Sigmoid colon (tissue), 7 donors: Measurements from ENCODE around the gene ZRANB1. TPM values are rescaled to one million over a fixed set of nuclear protein-coding genes. Genes with fewer than 3 reads are reported as not detected.

Experiments used
- DNase-seq: peaks from one replicate; pipeline ENCODE4 v3.0.0-alpha.2; 2019
- H3K27ac ChIP-seq, 4 donors: fragments of 200-600 bp; sonication (generic); one replicate each; pipeline ENCODE4 v1.5.1; 2016 to 2019; ENCODE audit warnings: mild to moderate bottlenecking in 1 of 4
- H3K27me3 ChIP-seq, 3 donors: fragments of 200-600 bp; sonication (generic); one replicate each; pipeline ENCODE4 v1.5.1; 2019; ENCODE audit warnings: mild to moderate bottlenecking in 1 of 3
- H3K36me3 ChIP-seq, 4 donors: fragments of 200-600 bp; sonication (generic); one replicate each; pipeline ENCODE4 v1.5.1; 2016 to 2019
- H3K4me1 ChIP-seq, 4 donors: fragments of 200-600 bp; sonication (generic); one replicate each; pipeline ENCODE4 v1.5.1; 2017 to 2019
- H3K4me3 ChIP-seq, 4 donors: fragments of 200-600 bp; sonication (generic); one replicate each; pipeline ENCODE4 v1.5.1; 2017 to 2019; ENCODE audit warnings: mild to moderate bottlenecking in 2 of 4, moderate library complexity in 1 of 4
- H3K9me3 ChIP-seq, 4 donors: fragments of 200-600 bp in 3 of 4; sonication (generic) in 3 of 4; one replicate each; pipeline versions ENCODE4 v1.5.1 to v1.6.1; 2013 to 2019
- EP300 ChIP-seq, 4 donors: sonication (generic); formaldehyde crosslinking; IDR thresholded peaks; one replicate each; pipeline ENCODE4 v1.6.1; 2017; ENCODE audit warnings: antibody characterized with exemption in 4 of 4
- POLR2A ChIP-seq, 2 donors: fragments of 450-650 bp; IDR thresholded peaks; one replicate each; pipeline ENCODE4 v1.6.1; 2016; ENCODE audit warnings: antibody characterized with exemption in 2 of 2, mild to moderate bottlenecking in 2 of 2, moderate library complexity in 2 of 2
- POLR2AphosphoS5 ChIP-seq, 4 donors: sonication (generic); formaldehyde crosslinking; IDR thresholded peaks; one replicate each; pipeline ENCODE4 v1.6.1; 2017; ENCODE audit warnings: antibody characterized with exemption in 4 of 4
- WGBS, 2 donors: extraction: QIAGEN DNeasy Blood & Tissue Kit; methylation state at CpG; one replicate each; pipeline ENCODE4 v1.1.7; 2013; 5-methylcytosine and 5-hydroxymethylcytosine counted together
- intact Hi-C: fragments of 100-400 bp; cut with DNase I; formaldehyde crosslinking; loops from one replicate; pipeline ENCODE4 v1.15.1; 2023
- polyA plus RNA-seq, 3 donors: library from polyadenylated mRNA; stranded (reverse); fragments of 200-250 nt; gene quantifications; one replicate each; pipeline ENCODE4 v1.2.3, GENCODE V29; 2013
- small RNA-seq, 3 donors: library from RNA; depleted of rRNA; stranded (forward); fragments of <200 nt; gene quantifications; one replicate each; pipeline ENCODE3, GENCODE V24; 2016
- total RNA-seq, 4 donors: library from RNA; depleted of rRNA; stranded (reverse); fragments of >200 nt; gene quantifications; one replicate each; pipeline ENCODE4 v1.1.0, GENCODE V29; 2016
- TF ChIP-seq, protein P1 (sequence below), 4 experiments: fragments of 450-650 bp in 3 of 4; fragments of 200-600 bp in 1 of 4; IDR thresholded peaks; one replicate each; pipeline ENCODE4 v1.5.1; 2016 to 2019; ENCODE audit warnings: antibody characterized with exemption in 4 of 4, mild to moderate bottlenecking in 3 of 4, moderate library complexity in 2 of 4
- donor health status: healthy with polysubstance abuse.
- donor health status: Bipolar disorder and iron deficiency.
- donor health status: healthy.

Gene ZRANB1
- total and polyA plus RNA-seq, 7 donors = 6.7 to 49.0 (median 38.0) TPM

- Histone ChIP-seq H3K27ac (peak overlapping the region in 1 of 4 donors; percentile 40), H3K4me1 (peaks cover 0 to 65% (median 52%) of the 10 kb centered on the region in 4 donors), H3K4me3 (no peak overlapping the region), H3K9me3 (no peaks in the 10 kb centered on the region), H3K27me3 (no peaks in the 10 kb centered on the region), H3K36me3 (no peaks in the 10 kb centered on the region)
- intact Hi-C loops = no loop called here
- DNase-seq = no peak
- 88 to 91% methylated on average over 7 of the region's 7 CpGs for WGBS, 2 donors
- TF ChIP-seq POLR2AphosphoS5 (IDR thresholded peaks at IDR 0.05) (no peak), EP300 (IDR thresholded peaks at IDR 0.05) (no peak), POLR2A (IDR thresholded peaks at IDR 0.05) (no peak)
- TF ChIP-seq, protein P1, sequence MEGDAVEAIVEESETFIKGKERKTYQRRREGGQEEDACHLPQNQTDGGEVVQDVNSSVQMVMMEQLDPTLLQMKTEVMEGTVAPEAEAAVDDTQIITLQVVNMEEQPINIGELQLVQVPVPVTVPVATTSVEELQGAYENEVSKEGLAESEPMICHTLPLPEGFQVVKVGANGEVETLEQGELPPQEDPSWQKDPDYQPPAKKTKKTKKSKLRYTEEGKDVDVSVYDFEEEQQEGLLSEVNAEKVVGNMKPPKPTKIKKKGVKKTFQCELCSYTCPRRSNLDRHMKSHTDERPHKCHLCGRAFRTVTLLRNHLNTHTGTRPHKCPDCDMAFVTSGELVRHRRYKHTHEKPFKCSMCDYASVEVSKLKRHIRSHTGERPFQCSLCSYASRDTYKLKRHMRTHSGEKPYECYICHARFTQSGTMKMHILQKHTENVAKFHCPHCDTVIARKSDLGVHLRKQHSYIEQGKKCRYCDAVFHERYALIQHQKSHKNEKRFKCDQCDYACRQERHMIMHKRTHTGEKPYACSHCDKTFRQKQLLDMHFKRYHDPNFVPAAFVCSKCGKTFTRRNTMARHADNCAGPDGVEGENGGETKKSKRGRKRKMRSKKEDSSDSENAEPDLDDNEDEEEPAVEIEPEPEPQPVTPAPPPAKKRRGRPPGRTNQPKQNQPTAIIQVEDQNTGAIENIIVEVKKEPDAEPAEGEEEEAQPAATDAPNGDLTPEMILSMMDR (IDR thresholded peaks at IDR 0.05) = no peak
These were observed 93.8 kb downstream of the ZRANB1 start for GRCh38 chr10:125035588-125036295.

GRCh38 chr10:125037145-125037877, 95.4 kb downstream of the ZRANB1 start:
- no peak for TF ChIP-seq EP300 (IDR thresholded peaks at IDR 0.05)
- no peak for TF ChIP-seq POLR2A (IDR thresholded peaks at IDR 0.05)
- TF ChIP-seq, protein P1 (IDR thresholded peaks at IDR 0.05) = no peak
- TF ChIP-seq POLR2AphosphoS5 (IDR thresholded peaks at IDR 0.05) = no peak
- no peak overlapping the region for H3K4me3 ChIP-seq
- DNase-seq = no peak
- no peaks in the 10 kb centered on the region for H3K9me3 ChIP-seq
- H3K27ac ChIP-seq = no peak overlapping the region
- H3K36me3 ChIP-seq = no peaks in the 10 kb centered on the region
- no peaks in the 10 kb centered on the region for H3K27me3 ChIP-seq
- intact Hi-C loops = no loop called here
- H3K4me1 ChIP-seq = peaks cover 0 to 72% (median 58%) of the 10 kb centered on the region in 4 donors
- WGBS, 2 donors = 75 to 84% methylated on average over 8 of the region's 8 CpGs

Small RNAs within 50 kb of the gene (small RNA-seq; reads per million reads assigned to genes)
- 0 reads per million in 3 donors for gene MIR4296

Other genes with a start within 250 kb of the ZRANB1 start
- 10 to 100 TPM; 32.3 to 36.6 (median 34.4) TPM for gene FAM53B, start 197.7 kb upstream of the ZRANB1 start, total RNA-seq
- 10 to 100 TPM in 2 of 3 donors, 1 to 10 TPM in 1; 9.6 to 36.4 (median 12.0) TPM for gene FAM53B, start 197.7 kb upstream of the ZRANB1 start, polyA plus RNA-seq
- 10 to 100 TPM in 3 of 4 donors, 1 to 10 TPM in 1; 10.0 to 19.7 (median 15.5) TPM for gene EEF1AKMT2, start 150.2 kb upstream of the ZRANB1 start, total RNA-seq
- 10 to 100 TPM; 11.0 to 15.7 (median 15.6) TPM for gene EEF1AKMT2, start 150.2 kb upstream of the ZRANB1 start, polyA plus RNA-seq
- gene ABRAXAS2, start 140.3 kb upstream of the ZRANB1 start, total RNA-seq = 10 to 100 TPM in 3 of 4 donors, 1 to 10 TPM in 1; 9.5 to 16.9 (median 12.9) TPM
- 1 to 10 TPM; 6.0 to 9.7 (median 9.3) TPM for gene ABRAXAS2, start 140.3 kb upstream of the ZRANB1 start, polyA plus RNA-seq
- gene CTBP2, start 218.4 kb downstream of the ZRANB1 start, total RNA-seq = 10 to 100 TPM; 31.2 to 57.1 (median 47.5) TPM
- 10 to 100 TPM; 49.9 to 62.4 (median 52.0) TPM for gene CTBP2, start 218.4 kb downstream of the ZRANB1 start, polyA plus RNA-seq